ENCODE measurements around the gene TRPM5.
A peak's percentile ranks its signal among the peaks of the same experiment; 100 is the strongest.

Gene TRPM5

DNA sequence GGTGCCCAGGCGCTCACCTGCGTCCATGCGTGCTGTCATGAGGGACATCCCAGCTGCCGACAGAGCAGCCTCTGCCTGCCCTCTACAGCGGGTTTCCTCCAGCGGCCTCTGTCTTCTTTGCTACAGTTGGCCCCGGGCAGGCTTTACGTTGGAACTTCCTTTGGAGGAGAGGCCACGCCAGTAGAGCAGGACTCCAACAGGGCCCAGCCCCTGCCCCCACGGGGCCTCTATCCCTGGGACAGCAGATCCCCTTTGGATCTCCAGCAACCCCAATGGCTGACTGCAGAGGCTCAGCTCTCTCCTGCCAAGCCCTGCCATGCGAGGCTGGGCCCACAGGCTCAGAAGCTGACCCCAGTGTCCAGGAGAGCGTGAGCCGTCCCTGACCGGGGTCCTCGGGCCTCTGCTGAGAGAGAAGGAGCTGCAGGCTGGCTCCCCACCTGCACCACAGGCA is 12.1 kb downstream of the TRPM5 start:
- TF ChIP-seq, protein P1, sequence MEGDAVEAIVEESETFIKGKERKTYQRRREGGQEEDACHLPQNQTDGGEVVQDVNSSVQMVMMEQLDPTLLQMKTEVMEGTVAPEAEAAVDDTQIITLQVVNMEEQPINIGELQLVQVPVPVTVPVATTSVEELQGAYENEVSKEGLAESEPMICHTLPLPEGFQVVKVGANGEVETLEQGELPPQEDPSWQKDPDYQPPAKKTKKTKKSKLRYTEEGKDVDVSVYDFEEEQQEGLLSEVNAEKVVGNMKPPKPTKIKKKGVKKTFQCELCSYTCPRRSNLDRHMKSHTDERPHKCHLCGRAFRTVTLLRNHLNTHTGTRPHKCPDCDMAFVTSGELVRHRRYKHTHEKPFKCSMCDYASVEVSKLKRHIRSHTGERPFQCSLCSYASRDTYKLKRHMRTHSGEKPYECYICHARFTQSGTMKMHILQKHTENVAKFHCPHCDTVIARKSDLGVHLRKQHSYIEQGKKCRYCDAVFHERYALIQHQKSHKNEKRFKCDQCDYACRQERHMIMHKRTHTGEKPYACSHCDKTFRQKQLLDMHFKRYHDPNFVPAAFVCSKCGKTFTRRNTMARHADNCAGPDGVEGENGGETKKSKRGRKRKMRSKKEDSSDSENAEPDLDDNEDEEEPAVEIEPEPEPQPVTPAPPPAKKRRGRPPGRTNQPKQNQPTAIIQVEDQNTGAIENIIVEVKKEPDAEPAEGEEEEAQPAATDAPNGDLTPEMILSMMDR (IDR thresholded peaks at IDR 0.05; ENCODE audit: insufficient read depth, low read length, missing control alignments), result no peak
- ChIA-PET CTCF (interaction anchor here (2.6 to 2.8 kb wide), 2 partner anchors 12 to 100 kb away, joined by 19 to 24 read pairs; no protein-coding TSS in a partner anchor), POLR2A (no interaction called here)
- no peak overlapping the region for H3K4me3 ChIP-seq (ENCODE audit: low read depth, low read length)
- no peak for DNase-seq (ENCODE audit: low read depth, low spot score)

DNA sequence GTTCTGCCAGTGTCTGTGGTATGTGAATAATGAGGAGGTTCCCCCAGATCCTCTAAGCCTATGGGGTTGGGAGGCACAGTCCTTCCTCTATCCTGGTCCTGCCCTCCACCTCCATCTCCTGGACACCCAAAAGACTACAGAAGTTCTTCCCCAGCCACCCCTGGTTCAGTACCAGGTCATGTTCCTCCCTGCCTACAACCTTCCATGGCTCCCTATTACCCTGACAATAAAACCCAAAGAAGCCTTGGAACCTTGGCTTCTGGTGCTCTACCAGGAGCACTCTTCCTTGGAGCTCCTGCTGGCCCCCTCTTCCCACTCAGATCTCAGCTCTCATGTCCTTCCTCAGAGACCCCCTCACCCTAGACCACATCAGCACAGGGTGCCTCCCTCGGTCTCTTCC is 12.9 kb downstream of the TRPM5 start:
- TF ChIP-seq, protein P1 (IDR thresholded peaks at IDR 0.05; ENCODE audit: insufficient read depth, low read length, missing control alignments), result no peak
- ChIA-PET POLR2A (no interaction called here), CTCF (interaction anchor here (2.6 to 2.8 kb wide), 2 partner anchors 11 to 100 kb away, joined by 19 to 24 read pairs; no protein-coding TSS in a partner anchor)
- no peak overlapping the region for H3K4me3 ChIP-seq (ENCODE audit: low read depth, low read length)
- no peak for DNase-seq (ENCODE audit: low read depth, low spot score)

GRCh38 chr11:2428322-2428795 is 16.0 kb downstream of the TRPM5 start:
- ChIA-PET POLR2A (no interaction called here), CTCF (interaction anchor here (1.2 to 9.7 kb wide), 4 partner anchors 9 to 464 kb away, joined by 4 to 226 read pairs (median 7); no protein-coding TSS in a partner anchor)
- TF ChIP-seq, protein P1 (IDR thresholded peaks at IDR 0.05; ENCODE audit: insufficient read depth, low read length, missing control alignments), result peak; percentile 77
- H3K4me3 ChIP-seq (ENCODE audit: low read depth, low read length), result no peak overlapping the region
- no peak for DNase-seq (ENCODE audit: low read depth, low spot score)

DNA sequence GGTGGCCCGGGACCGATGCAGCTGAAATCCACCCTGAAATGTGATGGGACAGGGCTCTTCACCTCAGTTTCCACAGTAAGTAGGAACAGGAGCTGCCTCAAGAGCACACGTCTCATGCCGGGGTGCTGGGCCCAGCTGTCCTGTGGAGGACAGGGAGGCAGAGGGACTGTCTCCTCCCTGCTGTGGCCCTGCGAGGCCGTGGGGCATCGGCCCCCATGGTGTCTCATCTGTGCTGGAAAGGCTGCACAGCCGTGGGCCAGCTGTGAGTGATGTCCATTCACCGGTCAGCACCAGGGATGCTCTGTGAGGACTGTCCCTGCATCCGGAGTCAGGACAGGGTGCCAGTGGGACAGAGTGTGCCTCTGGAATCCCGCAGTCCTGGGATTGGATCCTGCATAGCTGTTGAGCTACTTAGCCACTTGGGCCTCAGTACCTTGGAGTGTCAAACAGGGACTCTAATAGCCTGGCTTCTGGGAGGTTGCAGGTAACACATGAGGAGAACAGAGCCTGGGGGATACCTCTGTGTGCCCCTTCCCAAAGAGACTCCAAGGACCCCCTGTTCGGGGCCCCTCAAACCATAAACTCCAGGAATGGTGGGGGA is 16.5 kb downstream of the TRPM5 start:
- DNase-seq (ENCODE audit: low read depth, low spot score), result no peak
- TF ChIP-seq, protein P1 (IDR thresholded peaks at IDR 0.05; ENCODE audit: insufficient read depth, low read length, missing control alignments), result no peak
- ChIA-PET POLR2A (no interaction called here), CTCF (interaction anchor here (0.7 to 9.7 kb wide), 9 partner anchors 9 to 465 kb away, joined by 3 to 226 read pairs (median 5); no protein-coding TSS in a partner anchor)
- no peak overlapping the region for H3K4me3 ChIP-seq (ENCODE audit: low read depth, low read length)

DNA sequence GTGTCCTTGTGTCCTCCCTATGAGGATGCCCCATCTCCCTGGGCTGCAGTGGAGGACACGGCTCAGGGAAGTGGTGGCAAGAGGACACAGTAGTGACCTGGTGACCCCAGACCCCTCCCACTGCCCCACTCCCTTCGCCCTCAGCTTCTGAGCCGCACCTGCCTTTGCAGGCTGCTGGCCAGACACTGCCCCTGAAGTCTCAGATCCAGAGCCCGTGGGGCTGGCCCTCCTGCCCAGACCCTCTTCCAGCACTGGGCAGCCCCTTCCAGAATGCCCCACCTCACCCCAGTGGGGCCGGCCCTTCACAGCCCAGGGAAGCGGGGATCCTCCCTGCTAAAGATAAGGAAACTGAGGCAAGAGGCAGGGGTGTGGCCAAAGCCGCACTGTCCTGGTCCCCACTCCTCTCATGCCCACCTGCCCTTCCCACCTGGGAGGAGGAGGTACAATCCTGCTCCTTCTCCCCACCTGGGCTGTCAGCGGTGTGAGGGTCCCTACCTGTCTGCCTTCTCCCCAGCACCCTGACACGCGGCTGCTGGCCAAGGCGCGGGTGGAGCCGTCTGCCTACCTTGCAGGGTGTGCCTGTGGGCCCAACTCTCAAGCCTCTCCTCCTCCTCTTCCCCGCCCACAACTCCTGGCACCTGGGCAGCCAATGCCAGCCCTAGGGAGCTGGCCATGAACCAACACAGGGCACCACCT is 17.3 kb downstream of the TRPM5 start:
- TF ChIP-seq, protein P1 (IDR thresholded peaks at IDR 0.05; ENCODE audit: insufficient read depth, low read length, missing control alignments), result no peak
- no peak overlapping the region for H3K4me3 ChIP-seq (ENCODE audit: low read depth, low read length)
- ChIA-PET POLR2A (no interaction called here), CTCF (interaction anchor here (0.8 to 13.3 kb wide), 11 partner anchors 8 to 466 kb away, joined by 3 to 381 read pairs (median 4); partner anchors contain the start of genes C11orf21, TSPAN32 and TSSC4)
- DNase-seq (ENCODE audit: low read depth, low spot score), result no peak

GRCh38 chr11:2426221-2426620 is 18.1 kb downstream of the TRPM5 start:
- H3K4me3 ChIP-seq (ENCODE audit: low read depth, low read length), result no peak overlapping the region
- TF ChIP-seq, protein P1 (IDR thresholded peaks at IDR 0.05; ENCODE audit: insufficient read depth, low read length, missing control alignments), result no peak
- POLR2A ChIA-PET, result no interaction called here
- CTCF ChIA-PET, result interaction anchor here (0.8 to 13.3 kb wide), 7 partner anchors 25 to 466 kb away, joined by 3 to 381 read pairs (median 6); partner anchors contain the start of genes C11orf21, TSPAN32 and TSSC4
- DNase-seq (ENCODE audit: low read depth, low spot score), result no peak

Measured in AG04449 (cell line).